ENCODE results near the gene TXNRD3.
"Not testable (repeated sequence)": the region's sequence is repeated elsewhere in the genome, so short reads cannot be mapped to it uniquely, and the experiment has no call there.

The TXNRD3 gene

DNA sequence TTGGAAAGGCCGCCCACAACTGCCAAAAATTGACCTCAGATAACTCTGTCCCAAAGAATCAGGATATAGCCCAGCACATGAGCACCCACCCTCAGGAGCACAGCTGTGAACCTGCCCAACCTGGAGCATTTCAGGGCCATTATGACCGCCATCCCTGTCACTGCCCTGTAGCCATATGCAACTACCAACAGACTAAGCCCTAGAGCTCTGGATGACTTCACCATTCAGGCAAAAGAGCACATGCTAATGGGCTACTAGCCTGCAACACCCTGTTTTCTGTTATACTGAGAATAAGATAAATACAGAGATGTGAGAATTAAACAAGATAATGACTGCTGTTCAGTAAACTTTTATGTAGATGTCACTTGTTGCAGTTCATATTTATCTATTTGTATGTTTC lies 45.0 kb downstream of the TXNRD3 start:
- no peak for DNase-seq (ENCODE audit: low read depth, low spot score)
- H3K27me3 ChIP-seq (ENCODE audit: insufficient read depth, insufficient read length): no peaks in the 10 kb centered on the region
- H3K4me1 ChIP-seq (ENCODE audit: insufficient read depth, insufficient read length): no peaks in the 10 kb centered on the region
- no peak for TF ChIP-seq YY1 (IDR thresholded peaks at IDR 0.05; ENCODE audit: insufficient read depth, insufficient read length)
- TF ChIP-seq ZNF274 (IDR thresholded peaks at IDR 0.05; ENCODE audit: low read depth, low read length): no peak
- TF ChIP-seq SUZ12 (IDR thresholded peaks at IDR 0.05; ENCODE audit: extremely low read depth, insufficient read depth, insufficient read length): no peak
- H3K4me3 ChIP-seq (ENCODE audit: insufficient read length, low read depth): no peak overlapping the region
- H3K9me3 ChIP-seq (ENCODE audit: insufficient read depth, low read length): no peaks in the 10 kb centered on the region
- peaks cover 10% of the 10 kb centered on the region for H3K36me3 ChIP-seq (ENCODE audit: insufficient read depth, insufficient read length, low read length)
- H3K9ac ChIP-seq (ENCODE audit: insufficient read length, low read depth): no peak overlapping the region

- Histone ChIP-seq H3K4me3 (ENCODE audit: insufficient read length, low read depth) (no peak overlapping the region), H3K9me3 (ENCODE audit: insufficient read depth, low read length) (no peaks in the 10 kb centered on the region), H3K36me3 (ENCODE audit: insufficient read depth, insufficient read length, low read length) (peaks cover 14% of the 10 kb centered on the region), H3K4me1 (ENCODE audit: insufficient read depth, insufficient read length) (no peaks in the 10 kb centered on the region), H3K9ac (ENCODE audit: insufficient read length, low read depth) (no peak overlapping the region), H3K27me3 (ENCODE audit: insufficient read depth, insufficient read length) (no peaks in the 10 kb centered on the region)
- no peak for DNase-seq (ENCODE audit: low read depth, low spot score)
- TF ChIP-seq ZNF274 (IDR thresholded peaks at IDR 0.05; ENCODE audit: low read depth, low read length) (no peak), SUZ12 (IDR thresholded peaks at IDR 0.05; ENCODE audit: extremely low read depth, insufficient read depth, insufficient read length) (no peak), YY1 (IDR thresholded peaks at IDR 0.05; ENCODE audit: insufficient read depth, insufficient read length) (no peak)
Observed at GRCh38 chr3:126607214-126607908, 47.6 kb downstream of the TXNRD3 start.

DNA sequence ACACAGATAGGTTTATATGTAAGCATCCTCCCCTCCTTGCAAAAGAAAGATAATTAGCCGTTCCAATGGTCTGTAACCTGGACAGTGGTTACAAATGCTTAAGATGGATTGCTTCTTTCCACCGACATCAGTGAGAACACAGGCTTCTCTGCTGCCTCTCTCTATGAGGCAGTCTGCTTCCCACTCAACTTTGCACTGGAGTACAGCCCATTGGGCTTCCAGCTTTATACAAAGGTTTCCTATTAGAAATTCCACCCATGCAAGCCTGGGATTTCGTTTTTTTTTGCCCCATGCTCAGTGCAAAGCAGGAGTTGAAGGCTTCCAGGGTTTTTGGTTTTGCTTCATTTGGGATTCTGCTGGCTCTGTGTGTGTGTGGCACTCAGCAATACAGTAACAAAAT lies 48.9 kb downstream of the TXNRD3 start:
- TF ChIP-seq SUZ12 (IDR thresholded peaks at IDR 0.05; ENCODE audit: extremely low read depth, insufficient read depth, insufficient read length) (no peak), YY1 (IDR thresholded peaks at IDR 0.05; ENCODE audit: insufficient read depth, insufficient read length) (no peak), ZNF274 (IDR thresholded peaks at IDR 0.05; ENCODE audit: low read depth, low read length) (no peak)
- H3K4me1 ChIP-seq (ENCODE audit: insufficient read depth, insufficient read length): no peaks in the 10 kb centered on the region
- no peak for DNase-seq (ENCODE audit: low read depth, low spot score)
- no peak overlapping the region for H3K4me3 ChIP-seq (ENCODE audit: insufficient read length, low read depth)
- no peaks in the 10 kb centered on the region for H3K27me3 ChIP-seq (ENCODE audit: insufficient read depth, insufficient read length)
- H3K9ac ChIP-seq (ENCODE audit: insufficient read length, low read depth): no peak overlapping the region
- peaks cover 14% of the 10 kb centered on the region for H3K36me3 ChIP-seq (ENCODE audit: insufficient read depth, insufficient read length, low read length)
- H3K9me3 ChIP-seq (ENCODE audit: insufficient read depth, low read length): no peaks in the 10 kb centered on the region

- TF ChIP-seq ZNF274 (IDR thresholded peaks at IDR 0.05; ENCODE audit: low read depth, low read length) (no peak), SUZ12 (IDR thresholded peaks at IDR 0.05; ENCODE audit: extremely low read depth, insufficient read depth, insufficient read length) (no peak), YY1 (IDR thresholded peaks at IDR 0.05; ENCODE audit: insufficient read depth, insufficient read length) (no peak)
- DNase-seq (ENCODE audit: low read depth, low spot score): no peak
- Histone ChIP-seq H3K9ac (ENCODE audit: insufficient read length, low read depth) (no peak overlapping the region), H3K4me1 (ENCODE audit: insufficient read depth, insufficient read length) (no peaks in the 10 kb centered on the region), H3K9me3 (ENCODE audit: insufficient read depth, low read length) (no peaks in the 10 kb centered on the region), H3K27me3 (ENCODE audit: insufficient read depth, insufficient read length) (no peaks in the 10 kb centered on the region), H3K4me3 (ENCODE audit: insufficient read length, low read depth) (no peak overlapping the region), H3K36me3 (ENCODE audit: insufficient read depth, insufficient read length, low read length) (peaks cover 11% of the 10 kb centered on the region)
Observed at GRCh38 chr3:126604691-126605090, 50.2 kb downstream of the TXNRD3 start.

DNA sequence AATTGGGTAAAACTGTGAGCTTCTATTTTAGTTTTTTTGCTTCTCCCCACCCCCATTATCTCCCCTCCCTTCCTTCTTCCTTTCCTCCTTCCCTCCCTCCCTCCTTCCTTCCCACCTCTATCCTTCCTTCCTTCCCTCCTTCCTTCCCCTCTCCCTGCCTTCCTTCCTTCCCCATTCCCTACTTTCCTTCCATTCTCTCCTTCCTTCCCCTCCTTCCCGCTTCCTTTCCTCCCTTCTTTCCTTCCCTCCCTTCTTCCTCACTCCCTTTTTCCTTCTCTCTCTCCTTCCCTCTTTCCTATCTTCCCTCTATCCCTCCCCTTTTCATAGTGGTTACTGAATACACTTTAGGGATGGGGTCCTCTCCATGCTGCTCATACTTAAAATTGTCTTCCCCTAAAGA lies 55.8 kb downstream of the TXNRD3 start:
- no peak for DNase-seq (ENCODE audit: low read depth, low spot score)
- Histone ChIP-seq H3K9me3 (ENCODE audit: insufficient read depth, low read length) (no peaks in the 10 kb centered on the region), H3K4me1 (ENCODE audit: insufficient read depth, insufficient read length) (no peaks in the 10 kb centered on the region), H3K36me3 (ENCODE audit: insufficient read depth, insufficient read length, low read length) (no peaks in the 10 kb centered on the region), H3K9ac (ENCODE audit: insufficient read length, low read depth) (no peak overlapping the region), H3K27me3 (ENCODE audit: insufficient read depth, insufficient read length) (no peaks in the 10 kb centered on the region), H3K4me3 (ENCODE audit: insufficient read length, low read depth) (no peak overlapping the region)
- no peak for TF ChIP-seq ZNF274 (IDR thresholded peaks at IDR 0.05; ENCODE audit: low read depth, low read length)
- no peak for TF ChIP-seq SUZ12 (IDR thresholded peaks at IDR 0.05; ENCODE audit: extremely low read depth, insufficient read depth, insufficient read length)
- no peak for TF ChIP-seq YY1 (IDR thresholded peaks at IDR 0.05; ENCODE audit: insufficient read depth, insufficient read length)

DNA sequence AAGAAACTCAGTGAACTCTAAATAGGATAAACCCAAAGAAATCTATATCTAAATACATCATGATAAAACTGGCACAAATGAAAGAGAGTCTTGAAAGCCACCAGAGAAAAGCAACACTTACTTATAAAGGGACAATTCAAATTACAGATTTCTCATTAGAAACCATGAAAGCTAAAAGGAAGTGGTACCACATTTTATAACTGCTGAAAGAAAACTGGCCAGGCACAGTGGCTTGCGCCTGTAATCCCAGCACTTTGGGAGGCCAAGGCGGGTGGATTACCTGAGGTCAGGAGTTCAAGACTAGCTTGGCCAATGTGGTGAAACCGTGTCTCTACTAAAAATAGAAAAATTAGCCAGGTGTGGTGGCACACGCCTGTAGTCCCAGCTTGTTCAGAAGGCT lies 59.4 kb downstream of the TXNRD3 start:
- H3K27me3 ChIP-seq (ENCODE audit: insufficient read depth, insufficient read length); H3K4me1 ChIP-seq (ENCODE audit: insufficient read depth, insufficient read length); H3K9me3 ChIP-seq (ENCODE audit: insufficient read depth, low read length); H3K4me3 ChIP-seq (ENCODE audit: insufficient read length, low read depth); H3K36me3 ChIP-seq (ENCODE audit: insufficient read depth, insufficient read length, low read length); H3K9ac ChIP-seq (ENCODE audit: insufficient read length, low read depth); DNase-seq (ENCODE audit: low read depth, low spot score): not testable (repeated sequence)

- not testable (repeated sequence) for H3K9ac ChIP-seq (ENCODE audit: insufficient read length, low read depth); H3K36me3 ChIP-seq (ENCODE audit: insufficient read depth, insufficient read length, low read length); H3K9me3 ChIP-seq (ENCODE audit: insufficient read depth, low read length); H3K27me3 ChIP-seq (ENCODE audit: insufficient read depth, insufficient read length); H3K4me3 ChIP-seq (ENCODE audit: insufficient read length, low read depth); H3K4me1 ChIP-seq (ENCODE audit: insufficient read depth, insufficient read length)
- DNase-seq (ENCODE audit: low read depth, low spot score): peak; percentile 28
Observed at GRCh38 chr3:126591515-126591914, 63.4 kb downstream of the TXNRD3 start.

DNA sequence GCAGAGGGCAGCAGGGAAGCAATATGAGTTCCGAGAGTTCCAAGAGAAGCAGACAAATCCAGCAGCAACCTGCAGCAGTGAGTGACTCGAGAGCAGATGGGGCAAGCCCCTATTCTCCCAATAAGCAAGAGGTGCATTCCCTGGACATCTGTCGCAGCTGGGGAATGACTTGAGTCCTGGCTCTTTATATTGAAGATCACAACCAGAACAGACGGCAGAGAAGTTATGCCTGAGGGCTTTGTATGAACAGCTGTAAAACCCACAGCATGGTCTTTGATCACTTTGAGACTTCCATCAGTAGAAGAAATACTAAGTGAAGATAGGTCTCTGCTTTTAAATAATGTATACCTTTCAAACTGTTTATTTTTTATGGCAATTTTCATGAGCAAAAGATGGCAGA lies 72.6 kb downstream of the TXNRD3 start:
- Histone ChIP-seq H3K27me3 (ENCODE audit: insufficient read depth, insufficient read length) (no peaks in the 10 kb centered on the region), H3K4me3 (ENCODE audit: insufficient read length, low read depth) (no peak overlapping the region), H3K9me3 (ENCODE audit: insufficient read depth, low read length) (no peaks in the 10 kb centered on the region), H3K4me1 (ENCODE audit: insufficient read depth, insufficient read length) (no peaks in the 10 kb centered on the region), H3K36me3 (ENCODE audit: insufficient read depth, insufficient read length, low read length) (no peaks in the 10 kb centered on the region), H3K9ac (ENCODE audit: insufficient read length, low read depth) (no peak overlapping the region)
- DNase-seq (ENCODE audit: low read depth, low spot score): no peak
- TF ChIP-seq ZNF274 (IDR thresholded peaks at IDR 0.05; ENCODE audit: low read depth, low read length) (no peak), SUZ12 (IDR thresholded peaks at IDR 0.05; ENCODE audit: extremely low read depth, insufficient read depth, insufficient read length) (no peak), YY1 (IDR thresholded peaks at IDR 0.05; ENCODE audit: insufficient read depth, insufficient read length) (no peak)
